ENCODE measurements around the gene MBTPS1.

GRCh38 chr16:84061236-84061819 lies 55.4 kb downstream of the MBTPS1 start:
- no peak for TF ChIP-seq E2F4 (IDR thresholded peaks at IDR 0.05; ENCODE audit: low read depth, low read length)
- TF ChIP-seq EZH2 (IDR thresholded peaks at IDR 0.05; ENCODE audit: borderline replicate concordance, control insufficient read depth, low read depth, low read length) = no peak
- no peak for TF ChIP-seq HDAC2 (IDR thresholded peaks at IDR 0.05)
- TF ChIP-seq MAX (IDR thresholded peaks at IDR 0.05; ENCODE audit: low read depth, low read length) = no peak
- no peak for TF ChIP-seq ATF3 (IDR thresholded peaks at IDR 0.05; ENCODE audit: borderline replicate concordance, extremely low read depth, low read depth, low read length)

Data from GM12878 (cell line).